ENCODE data around the gene CLSTN2. TPM values are rescaled to one million over a fixed set of nuclear protein-coding genes. Genes with fewer than 3 reads are reported as not detected.

CLSTN2 gene
- total RNA-seq, 1 experiment from 2014 or later = not detected

DNA sequence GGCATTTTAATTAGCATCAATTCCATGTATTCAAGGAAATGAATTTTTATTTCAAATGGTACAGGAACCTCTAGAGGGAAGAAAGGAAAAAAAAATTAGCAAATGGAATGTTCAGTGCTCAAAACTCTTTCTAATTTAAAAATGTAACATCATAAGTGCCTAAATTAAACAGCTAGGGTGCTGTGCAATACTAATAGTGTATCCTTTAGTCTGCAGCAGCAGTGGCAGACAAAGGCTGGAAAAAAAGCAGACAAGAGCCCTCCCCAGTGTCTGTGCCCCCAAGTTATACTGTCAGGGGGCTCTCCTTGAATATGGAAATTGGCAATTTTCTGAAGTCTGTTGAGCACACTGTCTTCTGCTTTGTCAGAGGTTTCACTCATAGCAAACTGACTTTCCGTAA, 159.5 kb downstream of the CLSTN2 start:
- Histone ChIP-seq H3K9me2 (ENCODE audit: insufficient read depth) (no peaks in the 10 kb centered on the region), H4K20me1 (ENCODE audit: insufficient read depth) (no peaks in the 10 kb centered on the region), H3K9me3 (ENCODE audit: insufficient read depth, low read depth) (no peaks in the 10 kb centered on the region), H3K27ac (no peak overlapping the region), H2AFZ (no peak overlapping the region), H3F3A (ENCODE audit: insufficient read depth, low read depth) (no peaks in the 10 kb centered on the region), H3K27me3 (ENCODE audit: insufficient read depth, low read depth) (no peaks in the 10 kb centered on the region), H3K4me2 (no peak overlapping the region), H3K36me3 (ENCODE audit: low read depth) (no peaks in the 10 kb centered on the region), H3K79me2 (ENCODE audit: low read depth) (no peaks in the 10 kb centered on the region), H3K4me3 (no peak overlapping the region), H3K4me1 (replicated peaks; ENCODE audit: insufficient read depth) (no peaks in the 10 kb centered on the region)
- ChIA-PET POLR2A (ENCODE audit: unreplicated experiment) (no interaction called here), CTCF (no interaction called here)
- no peak for DNase-seq
- intact Hi-C loops (cut with micrococcal nuclease; ENCODE audit: unreplicated experiment) = no loop called here
- TF ChIP-seq, protein P1, sequence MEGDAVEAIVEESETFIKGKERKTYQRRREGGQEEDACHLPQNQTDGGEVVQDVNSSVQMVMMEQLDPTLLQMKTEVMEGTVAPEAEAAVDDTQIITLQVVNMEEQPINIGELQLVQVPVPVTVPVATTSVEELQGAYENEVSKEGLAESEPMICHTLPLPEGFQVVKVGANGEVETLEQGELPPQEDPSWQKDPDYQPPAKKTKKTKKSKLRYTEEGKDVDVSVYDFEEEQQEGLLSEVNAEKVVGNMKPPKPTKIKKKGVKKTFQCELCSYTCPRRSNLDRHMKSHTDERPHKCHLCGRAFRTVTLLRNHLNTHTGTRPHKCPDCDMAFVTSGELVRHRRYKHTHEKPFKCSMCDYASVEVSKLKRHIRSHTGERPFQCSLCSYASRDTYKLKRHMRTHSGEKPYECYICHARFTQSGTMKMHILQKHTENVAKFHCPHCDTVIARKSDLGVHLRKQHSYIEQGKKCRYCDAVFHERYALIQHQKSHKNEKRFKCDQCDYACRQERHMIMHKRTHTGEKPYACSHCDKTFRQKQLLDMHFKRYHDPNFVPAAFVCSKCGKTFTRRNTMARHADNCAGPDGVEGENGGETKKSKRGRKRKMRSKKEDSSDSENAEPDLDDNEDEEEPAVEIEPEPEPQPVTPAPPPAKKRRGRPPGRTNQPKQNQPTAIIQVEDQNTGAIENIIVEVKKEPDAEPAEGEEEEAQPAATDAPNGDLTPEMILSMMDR (conservative IDR thresholded peaks at IDR 0.05) = no peak
- no peak for TF ChIP-seq EZH2 (IDR thresholded peaks at IDR 0.05; ENCODE audit: low read depth)
- BruUV-seq (replicated peaks) = no TSS peak

DNA sequence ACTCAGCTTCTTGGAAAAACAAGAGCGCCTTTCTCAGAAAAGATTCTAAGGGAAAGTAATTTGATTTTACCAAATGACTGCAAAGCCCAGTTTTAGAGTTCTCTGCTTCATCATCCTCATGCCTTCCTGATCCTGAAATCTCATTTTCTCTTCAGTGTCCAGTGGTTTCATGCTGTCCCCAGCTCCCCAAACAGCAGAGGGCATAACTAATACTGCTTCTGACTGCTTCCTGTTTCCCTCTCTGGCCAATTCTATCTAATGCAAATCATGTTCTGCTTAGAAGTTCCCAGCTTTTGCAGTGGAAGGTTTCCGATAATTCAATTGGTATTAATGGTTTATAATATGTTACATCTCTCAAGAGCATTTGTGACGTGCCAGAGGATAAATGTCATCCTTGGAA, 161.1 kb downstream of the CLSTN2 start:
- no peak overlapping the region for H2AFZ ChIP-seq
- TF ChIP-seq, protein P1 (conservative IDR thresholded peaks at IDR 0.05) = no peak
- TF ChIP-seq EZH2 (IDR thresholded peaks at IDR 0.05; ENCODE audit: low read depth) = no peak
- intact Hi-C loops (cut with micrococcal nuclease; ENCODE audit: unreplicated experiment) = no loop called here
- no peaks in the 10 kb centered on the region for H3K9me3 ChIP-seq (ENCODE audit: insufficient read depth, low read depth)
- POLR2A ChIA-PET (ENCODE audit: unreplicated experiment) = no interaction called here
- H3F3A ChIP-seq (ENCODE audit: insufficient read depth, low read depth) = no peaks in the 10 kb centered on the region
- H3K4me2 ChIP-seq = no peak overlapping the region
- H3K4me3 ChIP-seq = no peak overlapping the region
- H3K27ac ChIP-seq = no peak overlapping the region
- H3K79me2 ChIP-seq (ENCODE audit: low read depth) = no peaks in the 10 kb centered on the region
- no peaks in the 10 kb centered on the region for H3K9me2 ChIP-seq (ENCODE audit: insufficient read depth)
- no peaks in the 10 kb centered on the region for H3K4me1 ChIP-seq (replicated peaks; ENCODE audit: insufficient read depth)
- no peak for DNase-seq
- CTCF ChIA-PET = no interaction called here
- no TSS peak for BruUV-seq (replicated peaks)
- H3K27me3 ChIP-seq (ENCODE audit: insufficient read depth, low read depth) = no peaks in the 10 kb centered on the region
- H4K20me1 ChIP-seq (ENCODE audit: insufficient read depth) = no peaks in the 10 kb centered on the region
- no peaks in the 10 kb centered on the region for H3K36me3 ChIP-seq (ENCODE audit: low read depth)

DNA sequence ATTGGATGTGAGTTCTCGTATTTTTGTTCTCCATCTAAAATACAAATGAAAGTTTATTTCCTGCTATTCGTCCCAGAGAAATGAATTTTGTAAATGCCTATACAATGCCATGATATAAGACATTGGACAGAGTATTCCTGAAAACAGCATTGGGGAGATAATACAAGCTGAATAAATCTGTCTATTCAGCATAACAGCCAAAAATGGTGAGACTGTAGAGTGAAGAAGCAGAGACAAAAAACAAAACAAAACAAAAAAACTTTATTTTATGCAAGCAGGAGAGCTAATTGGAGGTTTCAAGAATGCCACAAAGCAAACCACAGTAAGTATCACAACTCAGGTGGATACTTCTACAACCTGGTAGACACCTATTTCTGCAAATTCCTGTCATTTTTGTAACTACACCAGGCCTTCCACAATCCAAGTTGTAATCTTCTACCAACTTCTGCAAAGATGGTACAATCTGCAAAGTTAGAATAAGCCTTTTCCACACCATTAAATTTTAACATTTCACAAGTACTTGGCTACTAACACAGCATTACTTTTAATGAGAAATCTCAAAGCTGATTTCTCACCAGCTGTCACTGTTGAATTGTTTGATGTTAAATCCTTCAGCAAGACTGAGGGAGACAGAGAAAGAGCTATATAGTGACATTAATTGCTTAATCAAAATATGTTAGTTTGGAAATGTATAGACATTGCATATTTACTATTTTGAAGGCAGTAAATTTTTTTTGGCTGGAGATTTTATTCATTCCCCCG, 163.1 kb downstream of the CLSTN2 start:
- TF ChIP-seq, protein P1 (conservative IDR thresholded peaks at IDR 0.05) = no peak
- TF ChIP-seq EZH2 (IDR thresholded peaks at IDR 0.05; ENCODE audit: low read depth) = no peak
- POLR2A ChIA-PET (ENCODE audit: unreplicated experiment) = no interaction called here
- no peaks in the 10 kb centered on the region for H3K9me2 ChIP-seq (ENCODE audit: insufficient read depth)
- no peaks in the 10 kb centered on the region for H3K79me2 ChIP-seq (ENCODE audit: low read depth)
- H3K27ac ChIP-seq = no peak overlapping the region
- no peaks in the 10 kb centered on the region for H3K9me3 ChIP-seq (ENCODE audit: insufficient read depth, low read depth)
- CTCF ChIA-PET = no interaction called here
- no peaks in the 10 kb centered on the region for H3F3A ChIP-seq (ENCODE audit: insufficient read depth, low read depth)
- intact Hi-C loops (cut with micrococcal nuclease; ENCODE audit: unreplicated experiment) = no loop called here
- H3K4me3 ChIP-seq = no peak overlapping the region
- H2AFZ ChIP-seq = no peak overlapping the region
- BruUV-seq (replicated peaks) = no TSS peak
- H3K36me3 ChIP-seq (ENCODE audit: low read depth) = no peaks in the 10 kb centered on the region
- no peaks in the 10 kb centered on the region for H3K27me3 ChIP-seq (ENCODE audit: insufficient read depth, low read depth)
- H4K20me1 ChIP-seq (ENCODE audit: insufficient read depth) = no peaks in the 10 kb centered on the region
- no peak overlapping the region for H3K4me2 ChIP-seq
- DNase-seq = no peak
- H3K4me1 ChIP-seq (replicated peaks; ENCODE audit: insufficient read depth) = no peaks in the 10 kb centered on the region

All from PC-9 (cell line).